DMS 273 (cell line): ENCODE results near the gene PITPNB.

Experiments
- DNase-seq: peaks from one replicate; lab custom pipeline; 2025; ENCODE audit not compliant: unreplicated experiment; lab: John Stamatoyannopoulos, UW

Gene PITPNB

DNA sequence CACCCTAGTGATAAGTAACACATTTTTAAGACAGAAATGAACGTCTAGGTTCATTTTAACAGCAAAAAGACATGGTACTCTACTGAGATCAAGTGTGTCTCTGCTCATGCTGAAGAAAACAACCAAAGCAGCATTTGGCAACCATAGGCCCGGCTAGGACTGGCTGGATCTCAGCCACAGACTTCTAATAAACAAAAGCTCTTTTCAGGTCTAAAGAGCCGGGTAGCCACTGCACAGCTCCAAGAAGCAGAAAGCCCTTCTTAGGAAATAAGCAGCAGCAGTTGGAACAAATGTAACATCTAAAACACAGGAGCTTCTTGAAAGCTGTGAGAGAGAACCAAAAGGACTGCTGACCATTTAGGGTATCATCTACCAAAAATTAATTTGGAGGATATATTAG is 37.6 kb downstream of the PITPNB start:
- no peak for DNase-seq

GRCh38 chr22:27880778-27881394 is 38.2 kb downstream of the PITPNB start:
- DNase-seq, result peak; percentile 67

DNA sequence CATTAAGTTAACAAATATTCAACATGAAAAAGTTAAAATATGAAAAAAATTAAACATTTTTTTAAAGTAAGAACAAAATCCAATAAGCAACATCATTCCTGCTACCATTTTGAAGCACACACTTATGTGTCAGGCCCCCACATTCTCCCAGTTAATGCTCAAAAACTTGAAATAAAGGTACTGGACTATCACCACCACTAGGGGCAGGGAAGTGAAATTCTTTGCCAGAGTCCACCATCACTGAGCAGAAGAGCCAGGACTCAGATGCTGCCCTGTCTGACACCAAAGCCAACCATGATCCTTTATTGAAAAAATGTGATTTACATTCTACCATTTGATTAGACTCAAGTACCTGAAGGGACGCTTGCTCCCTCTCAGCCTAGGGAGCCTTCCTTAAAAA is 39.1 kb downstream of the PITPNB start:
- DNase-seq, result peak; percentile 61

DNA sequence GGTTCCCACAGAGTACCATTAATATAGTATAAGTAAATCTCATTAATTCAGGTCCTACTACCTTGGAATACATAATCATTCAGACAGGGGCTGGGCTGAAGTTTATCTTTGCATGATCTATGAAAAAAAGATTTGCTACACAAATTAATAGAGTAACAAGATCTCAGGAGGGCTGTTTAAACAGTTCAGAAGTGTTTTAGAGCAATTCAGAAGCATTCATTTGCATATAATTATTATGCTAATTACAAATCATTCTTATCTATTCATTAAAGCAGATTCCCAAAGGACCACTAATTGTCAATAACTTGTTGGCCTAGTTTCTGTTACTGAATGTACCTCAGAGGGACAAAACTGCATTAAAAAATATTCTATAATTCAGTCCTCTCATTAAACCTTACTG is 40.5 kb downstream of the PITPNB start:
- DNase-seq, result no peak

DNA sequence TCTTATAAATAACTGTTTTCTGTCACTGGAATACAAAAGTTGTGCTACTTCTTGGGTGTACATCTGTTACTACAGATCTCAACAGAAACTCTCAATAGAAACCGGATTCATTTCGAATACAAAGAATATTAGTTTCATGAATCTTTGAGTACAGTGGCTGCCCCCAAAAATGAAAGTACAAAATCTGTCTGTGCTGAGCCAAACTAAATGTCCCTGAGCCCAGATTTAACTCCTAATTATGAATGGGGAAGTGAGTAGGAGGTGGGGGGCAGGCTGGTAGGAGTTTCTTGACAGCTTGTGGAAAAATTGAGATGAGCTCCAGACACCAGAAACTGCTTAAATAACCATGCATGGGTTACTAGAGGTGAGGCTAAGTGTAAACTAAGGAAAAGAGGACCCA is 41.6 kb downstream of the PITPNB start:
- DNase-seq, result peak; percentile 5

DNA sequence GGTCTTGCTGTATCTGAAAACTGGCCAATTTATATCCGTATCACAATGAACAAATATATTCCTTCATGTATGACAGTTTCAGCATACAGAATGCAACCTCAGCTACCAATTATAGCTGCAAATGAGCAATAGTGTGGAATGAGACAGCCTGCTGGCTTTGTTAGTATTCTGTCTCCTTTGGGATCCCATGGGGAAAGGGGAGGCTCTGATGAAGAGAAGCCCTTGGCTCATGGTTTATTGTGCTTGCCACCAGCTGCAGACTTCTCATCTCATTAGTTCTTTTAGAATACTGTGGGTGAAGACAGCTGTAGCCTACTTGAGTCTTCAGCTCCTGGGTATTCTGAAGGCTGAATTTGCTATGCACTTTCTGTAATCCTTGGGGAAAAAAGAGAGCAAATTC is 42.4 kb downstream of the PITPNB start:
- DNase-seq, result peak; percentile 78

GRCh38 chr22:27875951-27876350 is 43.1 kb downstream of the PITPNB start:
- no peak for DNase-seq

DNA sequence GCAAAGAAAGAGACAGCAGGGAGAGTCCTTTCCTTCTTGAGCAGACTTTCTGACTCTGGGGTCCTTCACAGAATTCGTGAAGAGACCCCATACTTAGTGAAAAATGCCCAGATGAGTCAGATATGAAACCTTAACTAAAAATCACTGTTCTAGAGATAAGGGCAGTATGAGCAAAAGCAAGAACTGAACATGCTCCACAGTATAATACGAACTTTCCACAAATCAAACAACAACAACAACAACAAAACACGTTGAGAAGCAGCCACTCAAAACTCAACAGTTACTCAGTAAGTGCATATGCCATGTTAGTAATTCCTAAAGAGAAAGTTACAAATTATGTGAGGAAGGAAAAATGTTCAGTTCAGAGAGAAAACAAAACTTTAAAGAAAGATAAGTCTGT is 44.3 kb downstream of the PITPNB start:
- no peak for DNase-seq

GRCh38 chr22:27874185-27874584 is 44.9 kb downstream of the PITPNB start:
- DNase-seq, result no peak

GRCh38 chr22:27873472-27873871 is 45.6 kb downstream of the PITPNB start:
- DNase-seq, result no peak

DNA sequence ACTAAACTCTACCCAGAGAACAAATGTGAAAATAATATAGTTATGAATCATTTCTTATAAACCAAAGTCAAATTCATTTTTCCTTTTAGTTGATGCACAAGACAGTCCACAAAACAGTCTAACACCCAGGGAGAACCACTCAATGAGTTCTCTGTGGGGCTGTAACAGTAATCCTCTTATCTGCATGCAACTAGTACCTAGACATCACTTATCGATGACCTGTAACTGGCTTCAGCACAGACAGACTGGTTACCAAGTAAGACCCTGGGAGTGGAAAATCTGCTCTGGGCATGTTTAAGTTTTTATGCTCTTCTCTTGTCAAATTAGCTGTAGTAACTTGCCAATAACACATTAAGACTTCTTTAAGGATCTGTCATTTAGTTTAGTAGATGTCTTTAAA is 46.6 kb downstream of the PITPNB start:
- no peak for DNase-seq

DNA sequence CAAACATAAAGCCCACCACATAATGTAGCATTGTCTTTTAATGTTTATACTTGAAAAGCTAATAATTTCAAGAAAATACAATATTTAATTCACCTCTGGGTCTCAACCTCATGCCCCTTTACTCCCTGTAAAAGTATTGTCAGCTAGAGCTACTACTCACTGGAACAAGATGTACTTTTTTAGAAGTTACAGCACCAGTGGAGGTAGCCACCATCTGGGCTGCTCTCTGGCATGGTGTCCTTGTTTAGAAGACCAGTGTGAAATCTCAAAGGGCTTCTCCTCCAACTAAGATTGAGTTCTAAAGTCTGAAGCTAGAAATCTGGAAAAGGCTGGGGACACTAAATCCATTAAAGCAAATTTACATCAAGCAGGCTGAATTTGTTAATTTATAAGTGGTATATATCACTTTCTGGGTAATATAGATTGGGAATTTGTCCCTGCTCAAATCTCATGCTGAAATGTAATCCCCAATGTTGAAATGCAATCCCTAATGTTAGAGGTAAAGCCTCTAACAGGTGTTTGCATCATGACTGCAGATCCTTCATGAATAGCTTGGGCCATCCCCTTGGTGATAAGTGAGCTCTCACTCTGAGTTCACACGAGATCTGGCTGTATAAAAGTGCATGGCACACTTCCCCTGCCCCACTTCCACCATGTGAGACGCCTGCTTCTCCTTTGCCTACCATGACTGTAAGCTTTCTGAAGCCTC is 47.6 kb downstream of the PITPNB start:
- no peak for DNase-seq

- DNase-seq, result no peak
Observed at GRCh38 chr22:27870234-27871191, 48.5 kb downstream of the PITPNB start.

DNA sequence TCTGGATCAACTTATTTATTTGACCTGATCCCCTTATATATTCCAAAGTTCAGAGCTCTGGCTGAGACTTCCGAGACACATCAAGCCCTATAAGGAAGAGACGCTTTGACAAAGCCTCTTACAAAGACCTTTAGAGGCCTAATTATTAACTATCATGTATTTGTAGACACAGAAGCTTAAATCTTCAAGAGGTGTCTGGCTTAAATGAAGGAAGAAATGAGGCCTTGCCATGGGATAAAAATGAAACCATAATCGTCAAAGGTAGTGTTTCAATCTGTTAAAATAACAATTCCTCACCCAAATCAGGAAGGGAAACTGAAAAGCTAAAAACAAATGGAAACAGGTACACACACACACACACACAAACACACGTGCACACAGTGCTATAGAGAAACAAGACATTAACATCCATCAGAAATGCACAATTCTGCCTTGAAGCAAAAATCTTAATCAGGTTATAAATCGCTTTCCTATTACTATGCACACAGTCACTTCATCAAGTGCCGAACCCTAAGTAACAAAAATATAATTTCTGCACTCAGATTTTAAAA is 50.2 kb downstream of the PITPNB start:
- no peak for DNase-seq

DNA sequence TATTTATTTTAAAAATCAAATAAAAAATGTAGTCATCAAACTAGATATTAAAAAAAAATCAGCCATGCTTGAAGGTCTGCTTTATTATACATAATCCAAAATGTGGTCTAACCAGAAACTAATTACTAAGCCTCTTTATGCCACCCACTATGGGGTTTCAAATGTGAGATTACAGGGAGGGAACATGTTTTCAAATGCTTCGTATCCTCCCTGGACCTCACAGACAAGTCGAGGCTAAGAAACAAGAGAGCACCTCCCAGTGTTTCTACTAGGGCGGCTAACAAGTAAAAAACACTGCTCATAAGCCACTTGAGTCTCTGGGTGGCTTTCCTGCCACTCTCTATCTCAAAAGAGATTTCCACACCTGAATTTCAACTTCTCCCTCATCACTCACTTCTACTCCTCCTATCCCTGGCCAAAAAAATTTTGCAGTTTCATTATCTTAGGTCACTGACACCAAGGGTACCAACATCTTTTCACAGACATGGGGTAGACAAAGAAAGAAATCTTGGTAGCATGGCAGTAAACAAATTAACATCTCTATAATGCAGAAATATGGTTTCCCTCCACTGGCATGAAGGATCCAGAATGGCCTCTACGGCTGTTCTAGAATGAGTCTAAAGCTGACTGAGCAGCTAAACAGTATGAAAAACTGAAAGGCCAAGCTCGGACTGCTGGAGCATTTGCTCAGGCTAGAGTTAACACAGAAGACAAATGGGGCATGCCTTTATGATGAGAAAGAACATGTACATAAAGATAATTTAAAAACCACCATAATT is 50.9 kb downstream of the PITPNB start:
- no peak for DNase-seq

- DNase-seq, result no peak
Observed at GRCh38 chr22:27867085-27867952, 51.7 kb downstream of the PITPNB start.

GRCh38 chr22:27866135-27867084 is 52.6 kb downstream of the PITPNB start:
- no peak for DNase-seq

DNA sequence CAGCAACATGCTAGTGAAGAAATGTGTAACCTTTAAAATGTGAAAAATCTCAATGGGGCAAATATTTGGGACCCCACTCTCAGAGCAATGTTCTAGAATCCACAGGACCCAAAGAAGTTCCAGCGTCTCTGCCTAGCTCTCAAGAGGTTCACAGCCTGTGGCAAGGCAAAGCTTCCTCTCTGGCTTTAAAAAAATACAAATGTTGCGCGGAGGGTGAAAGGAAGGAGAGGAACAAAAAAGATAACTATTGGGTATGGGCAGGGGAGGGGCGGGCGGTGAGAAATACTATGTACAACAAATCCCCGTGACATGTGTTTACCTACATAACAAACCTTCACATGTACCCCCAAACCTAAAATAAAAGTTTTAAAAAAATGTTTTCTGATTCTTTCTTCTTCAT is 53.6 kb downstream of the PITPNB start:
- no peak for DNase-seq

DNA sequence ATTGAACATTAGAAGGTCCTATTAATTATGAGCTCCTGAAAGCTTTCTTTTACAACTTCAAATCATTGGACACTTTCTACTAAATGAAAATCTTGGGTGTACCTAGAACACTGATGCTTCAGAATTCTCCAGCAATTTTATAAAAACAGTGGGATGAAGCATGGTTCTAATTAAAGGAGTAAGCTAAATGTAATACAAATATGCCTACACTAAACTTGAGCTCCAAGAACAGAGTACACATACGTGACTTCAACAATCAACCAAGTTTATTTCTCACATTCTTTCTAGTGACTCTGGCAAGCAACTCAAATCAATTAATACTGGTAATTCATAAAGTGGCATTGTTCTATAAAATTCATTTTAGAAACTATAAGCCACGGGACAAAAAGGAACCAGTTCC is 55.5 kb downstream of the PITPNB start:
- DNase-seq, result no peak
